HG03521 (cell line): ENCODE measurements around the gene KCNS1.

Experiments
- ATAC-seq: cut with Tn5 transposase; IDR thresholded peaks from one replicate; pipeline ENCODE4 v1.9.1; 2021; ENCODE audit warnings: mild to moderate bottlenecking, moderate library complexity; ENCODE audit not compliant: unreplicated experiment

The KCNS1 gene

GRCh38 chr20:45110301-45110700 lies 9.4 kb upstream of the KCNS1 start:
- no peak for ATAC-seq

GRCh38 chr20:45109634-45110033 lies 8.7 kb upstream of the KCNS1 start:
- no peak for ATAC-seq

- ATAC-seq: no peak
These were observed 4.4 kb upstream of the KCNS1 start for GRCh38 chr20:45105317-45105716.

GRCh38 chr20:45104786-45105185 lies 3.9 kb upstream of the KCNS1 start:
- no peak for ATAC-seq

- ATAC-seq: no peak
These were observed 2.1 kb upstream of the KCNS1 start for GRCh38 chr20:45103072-45103471.

- no peak for ATAC-seq
These were observed 465 bp upstream of the KCNS1 start for GRCh38 chr20:45101333-45101850.

GRCh38 chr20:45098103-45098773 lies 2.7 kb downstream of the KCNS1 start:
- no peak for ATAC-seq

- no peak for ATAC-seq
These were observed 3.3 kb downstream of the KCNS1 start for GRCh38 chr20:45097485-45098102.

- no peak for ATAC-seq
These were observed 4.1 kb downstream of the KCNS1 start for GRCh38 chr20:45096781-45097180.

- no peak for ATAC-seq
These were observed 5.1 kb downstream of the KCNS1 start for GRCh38 chr20:45095805-45096238.

GRCh38 chr20:45094864-45095574 lies 5.9 kb downstream of the KCNS1 start:
- ATAC-seq: no peak

- no peak for ATAC-seq
These were observed 6.7 kb downstream of the KCNS1 start for GRCh38 chr20:45094201-45094600.

GRCh38 chr20:45092898-45093297 lies 8.0 kb downstream of the KCNS1 start:
- no peak for ATAC-seq

GRCh38 chr20:45091366-45091765 lies 9.6 kb downstream of the KCNS1 start:
- ATAC-seq: no peak

GRCh38 chr20:45090481-45090880 lies 10.4 kb downstream of the KCNS1 start:
- ATAC-seq: no peak

GRCh38 chr20:45088247-45088646 lies 12.7 kb downstream of the KCNS1 start:
- no peak for ATAC-seq

- ATAC-seq: no peak
These were observed 13.1 kb downstream of the KCNS1 start for GRCh38 chr20:45087814-45088213.

GRCh38 chr20:45087097-45087790 lies 13.7 kb downstream of the KCNS1 start:
- ATAC-seq: no peak

- ATAC-seq: no peak
These were observed 15.1 kb downstream of the KCNS1 start for GRCh38 chr20:45085867-45086266.

GRCh38 chr20:45085289-45085688 lies 15.6 kb downstream of the KCNS1 start:
- no peak for ATAC-seq

GRCh38 chr20:45083127-45083526 lies 17.8 kb downstream of the KCNS1 start:
- ATAC-seq: no peak
